Keratinocyte (primary cell): Measurements from ENCODE around the gene HRK. TPM values are rescaled to one million over a fixed set of nuclear protein-coding genes. Genes with fewer than 3 reads are reported as not detected.

Experiments used
- DNase-seq: peaks from one replicate; pipeline ENCODE4 v3.0.0-alpha.2; 2011; ENCODE audit warnings: low read depth, missing footprints, low spot score
- FAIRE-seq: peaks from 2 replicates; lab custom pipeline; 2011; peaks lifted over from hg19 to GRCh38; lab: Jason Lieb, UNC
- H2AFZ ChIP-seq: 2 replicates; pipeline ENCODE4 v1.6.0; 2012; ENCODE audit warnings: low read length, control low read depth, inconsistent platforms; ENCODE audit not compliant: control insufficient read depth
- H3K27ac ChIP-seq: 2 replicates; pipeline ENCODE4 v1.5.1; 2011; ENCODE audit warnings: low read length; ENCODE audit not compliant: control insufficient read depth, insufficient read depth
- H3K27me3 ChIP-seq: 3 replicates; pipeline ENCODE4 v1.6.0; 2011; ENCODE audit warnings: low read length; ENCODE audit not compliant: control insufficient read depth, insufficient read depth; ENCODE audit errors: extremely low read depth
- H3K36me3 ChIP-seq, 2 experiments: 2 replicates in 1 of 2; 3 replicates in 1 of 2; pipeline ENCODE4 v1.5.1; 2011; ENCODE audit warnings: low read length in 2 of 2, mild to moderate bottlenecking in 1 of 2; ENCODE audit not compliant: control insufficient read depth in 2 of 2, insufficient read depth in 2 of 2; ENCODE audit errors: extremely low read depth in 1 of 2
- H3K4me1 ChIP-seq: 3 replicates; pipeline ENCODE4 v1.5.1; 2011; ENCODE audit warnings: low read length; ENCODE audit not compliant: control insufficient read depth, insufficient read depth; ENCODE audit errors: extremely low read depth
- H3K4me2 ChIP-seq: 3 replicates; pipeline ENCODE4 v1.6.0; 2011; ENCODE audit warnings: low read depth, low read length; ENCODE audit not compliant: control insufficient read depth, insufficient read depth; ENCODE audit errors: extremely low read depth
- H3K4me3 ChIP-seq, 3 experiments: fragments of 200-600 bp in 1 of 3; sonication (generic) in 1 of 3; 2 replicates in 2 of 3; 3 replicates in 1 of 3; pipeline ENCODE4 v1.5.1; 2011 to 2016; ENCODE audit warnings: low read length in 3 of 3, mild to moderate bottlenecking in 3 of 3, control low read depth in 2 of 3, inconsistent platforms in 1 of 3, low read depth in 1 of 3, mixed read lengths in 1 of 3, mixed run types in 1 of 3, moderate library complexity in 1 of 3; ENCODE audit not compliant: control insufficient read depth in 2 of 3, insufficient read depth in 2 of 3; ENCODE audit errors: extremely low read depth in 1 of 3
- H3K79me2 ChIP-seq: 2 replicates; pipeline ENCODE4 v1.6.0; 2012; ENCODE audit warnings: low read length; ENCODE audit not compliant: control insufficient read depth, insufficient read depth
- H3K9ac ChIP-seq: 3 replicates; pipeline ENCODE4 v1.6.0; 2011; ENCODE audit warnings: low read length; ENCODE audit not compliant: control insufficient read depth, insufficient read depth; ENCODE audit errors: extremely low read depth
- H3K9me1 ChIP-seq: 3 replicates; pipeline ENCODE4 v1.6.0; 2011; ENCODE audit warnings: low read length; ENCODE audit not compliant: control insufficient read depth, insufficient read depth; ENCODE audit errors: extremely low read depth
- H3K9me3 ChIP-seq: 2 replicates; pipeline ENCODE4 v1.5.1; 2012; ENCODE audit warnings: low read depth, low read length; ENCODE audit not compliant: control insufficient read depth
- H4K20me1 ChIP-seq: 3 replicates; pipeline ENCODE4 v1.6.0; 2011; ENCODE audit warnings: low read length; ENCODE audit not compliant: control insufficient read depth, insufficient read depth; ENCODE audit errors: extremely low read depth
- EZH2 ChIP-seq: IDR thresholded peaks from one replicate; pipeline ENCODE4 v1.6.1; 2012; ENCODE audit warnings: inconsistent platforms, mild to moderate bottlenecking, low read length, moderate library complexity
- dilution Hi-C: fragments of 300-500 bp; cut with MboI; formaldehyde crosslinking; loops from one replicate; pipeline ENCODE4 v1.7.0; 2020; ENCODE audit warnings: low sequenced_read_pairs; ENCODE audit not compliant: extremely low pct_ligation_motif_present
- polyA plus RNA-seq, 5 experiments: library from polyadenylated mRNA; depleted of rRNA in 3 of 5; stranded (reverse) in 3 of 5; stranded (forward) in 1 of 5; unstranded in 1 of 5; fragments of >200 nt; gene quantifications; 1 replicate in 1 of 5; 2 replicates in 3 of 5; 3 replicates in 1 of 5; pipeline versions ENCODE4 v1.2.1 to v1.2.3, GENCODE V29; 2011 to 2012; ENCODE audit warnings: missing spikeins in 2 of 5, low read depth in 1 of 5, low replicate concordance in 1 of 5
- TF ChIP-seq, protein P1 (sequence below), 3 experiments: IDR thresholded peaks in 1 of 3; conservative IDR thresholded peaks in 1 of 3; optimal IDR thresholded peaks in 1 of 3; 2 replicates in 2 of 3; 3 replicates in 1 of 3; pipeline versions ENCODE3 to v1.5.1; 2011; ENCODE audit warnings: low read length in 3 of 3, mild to moderate bottlenecking in 3 of 3, moderate library complexity in 2 of 3, control low read depth in 1 of 3, inconsistent platforms in 1 of 3; ENCODE audit not compliant: insufficient read depth in 2 of 3; ENCODE audit errors: extremely low read depth in 1 of 3

HRK gene
- polyA plus RNA-seq, 1 donor (not counting 4 experiments of a cell fraction or from before 2014, with no cell fraction given) = 0.01 TPM

DNA sequence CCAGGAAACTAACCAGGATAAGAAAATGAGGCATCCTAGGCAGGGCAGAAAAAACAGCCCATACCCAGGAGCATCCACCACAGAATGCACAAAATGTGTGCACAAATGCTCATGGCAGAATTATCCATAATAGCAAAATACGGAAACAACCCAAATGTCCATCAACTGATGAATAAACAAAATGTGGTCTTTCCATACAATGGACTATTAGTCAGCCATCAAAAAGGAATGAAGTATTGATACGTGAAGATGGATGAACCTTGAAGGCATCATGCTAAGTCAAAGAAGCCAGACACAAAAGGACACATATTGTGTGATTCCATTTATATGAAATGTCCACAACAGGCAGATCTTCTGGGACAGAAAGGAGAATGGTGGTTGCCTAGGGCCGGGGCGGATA lies 19.1 kb downstream of the HRK start:
- Histone ChIP-seq H3K79me2 (no peaks in the 10 kb centered on the region), H3K9me1 (no peaks in the 10 kb centered on the region)

GRCh38 chr12:116861320-116861719 lies 19.9 kb downstream of the HRK start:
- no peak for DNase-seq
- Histone ChIP-seq H3K27me3 (peaks cover 15% of the 10 kb centered on the region), H3K36me3 (no peaks in the 10 kb centered on the region), H2AFZ (no peak overlapping the region), H3K4me2 (no peak overlapping the region), H3K4me3 (no peak overlapping the region), H4K20me1 (no peaks in the 10 kb centered on the region), H3K9ac (no peak overlapping the region), H3K4me1 (peaks cover 4% of the 10 kb centered on the region), H3K27ac (no peak overlapping the region), H3K9me3 (no peaks in the 10 kb centered on the region), H3K79me2 (no peaks in the 10 kb centered on the region), H3K9me1 (no peaks in the 10 kb centered on the region)
- no peak for TF ChIP-seq EZH2
- TF ChIP-seq, protein P1, sequence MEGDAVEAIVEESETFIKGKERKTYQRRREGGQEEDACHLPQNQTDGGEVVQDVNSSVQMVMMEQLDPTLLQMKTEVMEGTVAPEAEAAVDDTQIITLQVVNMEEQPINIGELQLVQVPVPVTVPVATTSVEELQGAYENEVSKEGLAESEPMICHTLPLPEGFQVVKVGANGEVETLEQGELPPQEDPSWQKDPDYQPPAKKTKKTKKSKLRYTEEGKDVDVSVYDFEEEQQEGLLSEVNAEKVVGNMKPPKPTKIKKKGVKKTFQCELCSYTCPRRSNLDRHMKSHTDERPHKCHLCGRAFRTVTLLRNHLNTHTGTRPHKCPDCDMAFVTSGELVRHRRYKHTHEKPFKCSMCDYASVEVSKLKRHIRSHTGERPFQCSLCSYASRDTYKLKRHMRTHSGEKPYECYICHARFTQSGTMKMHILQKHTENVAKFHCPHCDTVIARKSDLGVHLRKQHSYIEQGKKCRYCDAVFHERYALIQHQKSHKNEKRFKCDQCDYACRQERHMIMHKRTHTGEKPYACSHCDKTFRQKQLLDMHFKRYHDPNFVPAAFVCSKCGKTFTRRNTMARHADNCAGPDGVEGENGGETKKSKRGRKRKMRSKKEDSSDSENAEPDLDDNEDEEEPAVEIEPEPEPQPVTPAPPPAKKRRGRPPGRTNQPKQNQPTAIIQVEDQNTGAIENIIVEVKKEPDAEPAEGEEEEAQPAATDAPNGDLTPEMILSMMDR (optimal IDR thresholded peaks at IDR 0.05 in 1 of 3, IDR thresholded peaks at IDR 0.05 in 1 of 3, conservative IDR thresholded peaks at IDR 0.05 in 1 of 3; ENCODE audit: extremely low read depth in 1 of 3, insufficient read depth in 2 of 3, low read length in 3 of 3) = no peak
- FAIRE-seq = no peak
- dilution Hi-C loops = no loop called here

More for the DNA sequence above, 19.1 kb downstream of the HRK start:
- H3K36me3 ChIP-seq = no peaks in the 10 kb centered on the region
- dilution Hi-C loops = no loop called here
- FAIRE-seq (no peak), DNase-seq (no peak)
- no peak for TF ChIP-seq EZH2
- TF ChIP-seq, protein P1 (optimal IDR thresholded peaks at IDR 0.05 in 1 of 3, IDR thresholded peaks at IDR 0.05 in 1 of 3, conservative IDR thresholded peaks at IDR 0.05 in 1 of 3; ENCODE audit: extremely low read depth in 1 of 3, insufficient read depth in 2 of 3, low read length in 3 of 3) = no peak
- H3K4me2 ChIP-seq = no peak overlapping the region
- H3K27ac ChIP-seq = no peak overlapping the region
- H3K9ac ChIP-seq = no peak overlapping the region
- peaks cover 15% of the 10 kb centered on the region for H3K27me3 ChIP-seq
- H3K9me3 ChIP-seq = no peaks in the 10 kb centered on the region
- peaks cover 4% of the 10 kb centered on the region for H3K4me1 ChIP-seq
- H2AFZ ChIP-seq = no peak overlapping the region
- no peaks in the 10 kb centered on the region for H4K20me1 ChIP-seq
- no peak overlapping the region for H3K4me3 ChIP-seq
